Measurements from ENCODE around the gene ADCY10.

The ADCY10 gene

GRCh38 chr1:167860231-167860923 lies 53.6 kb downstream of the ADCY10 start:
- no peak overlapping the region for H3K56ac ChIP-seq (ENCODE audit: low read length)
- no peak overlapping the region for H3K23ac ChIP-seq (ENCODE audit: low read length)
- no peaks in the 10 kb centered on the region for H3K36me3 ChIP-seq (ENCODE audit: control insufficient read depth, insufficient read depth, low read length)
- no peak overlapping the region for H4K5ac ChIP-seq (ENCODE audit: low read length)
- no peaks in the 10 kb centered on the region for H3K79me1 ChIP-seq (ENCODE audit: low read length)
- no peak overlapping the region for H2AK5ac ChIP-seq (ENCODE audit: low read length)
- H4K8ac ChIP-seq (ENCODE audit: low read depth, low read length) = no peak overlapping the region
- no peak overlapping the region for H2BK120ac ChIP-seq (ENCODE audit: low read depth, low read length)
- H3K18ac ChIP-seq (ENCODE audit: low read length) = no peak overlapping the region
- DNase-seq = no peak
- H2BK15ac ChIP-seq (replicated peaks; ENCODE audit: low read depth) = no peak overlapping the region
- peaks cover 5% of the 10 kb centered on the region for H3K4me1 ChIP-seq (ENCODE audit: control insufficient read depth, low read depth, low read length)
- no peak overlapping the region for H3K4me2 ChIP-seq (ENCODE audit: low read length)
- H3K27me3 ChIP-seq (ENCODE audit: insufficient read depth, low read length, poor library complexity) = no peaks in the 10 kb centered on the region
- no peak overlapping the region for H3K9ac ChIP-seq (ENCODE audit: low read length)
- no peak overlapping the region for H2BK5ac ChIP-seq (ENCODE audit: low read length)
- no peak overlapping the region for H3K4ac ChIP-seq (ENCODE audit: low read depth, low read length)
- H3K4me3 ChIP-seq (ENCODE audit: low read length) = no peak overlapping the region
- no peak overlapping the region for H3K27ac ChIP-seq (ENCODE audit: low read depth, low read length)
- H3K79me2 ChIP-seq (ENCODE audit: control insufficient read depth, insufficient read depth, low read length) = no peaks in the 10 kb centered on the region

GRCh38 chr1:167856711-167857418 lies 57.1 kb downstream of the ADCY10 start:
- Histone ChIP-seq H3K18ac (ENCODE audit: low read length) (no peak overlapping the region), H2BK120ac (ENCODE audit: low read depth, low read length) (peak overlapping the region; percentile 90), H2AK5ac (ENCODE audit: low read length) (no peak overlapping the region), H3K4ac (ENCODE audit: low read depth, low read length) (no peak overlapping the region), H3K27ac (ENCODE audit: low read depth, low read length) (peak overlapping the region; percentile 49), H3K9ac (ENCODE audit: low read length) (no peak overlapping the region), H3K23ac (ENCODE audit: low read length) (no peak overlapping the region), H2BK15ac (replicated peaks; ENCODE audit: low read depth) (peak overlapping the region; percentile 20), H3K27me3 (ENCODE audit: insufficient read depth, low read length, poor library complexity) (no peaks in the 10 kb centered on the region), H3K56ac (ENCODE audit: low read length) (peak overlapping the region; percentile 40), H3K4me2 (ENCODE audit: low read length) (no peak overlapping the region), H2BK5ac (ENCODE audit: low read length) (no peak overlapping the region), H3K4me1 (ENCODE audit: control insufficient read depth, low read depth, low read length) (peaks cover 5% of the 10 kb centered on the region), H4K8ac (ENCODE audit: low read depth, low read length) (no peak overlapping the region), H4K5ac (ENCODE audit: low read length) (no peak overlapping the region), H3K4me3 (ENCODE audit: low read length) (no peak overlapping the region), H3K36me3 (ENCODE audit: control insufficient read depth, insufficient read depth, low read length) (no peaks in the 10 kb centered on the region), H3K79me1 (ENCODE audit: low read length) (no peaks in the 10 kb centered on the region), H3K79me2 (ENCODE audit: control insufficient read depth, insufficient read depth, low read length) (no peaks in the 10 kb centered on the region)
- no CpG with 5 or more reads among the region's 7 CpGs for WGBS (ENCODE audit: extremely low coverage, insufficient coverage, low lambda C conversion rate)
- peak; percentile 76 for DNase-seq

GRCh38 chr1:167854184-167854583 lies 59.8 kb downstream of the ADCY10 start:
- Histone ChIP-seq H3K56ac (ENCODE audit: low read length) (peak overlapping the region; percentile 6), H3K4me1 (ENCODE audit: control insufficient read depth, low read depth, low read length) (peaks cover 3% of the 10 kb centered on the region), H2BK5ac (ENCODE audit: low read length) (no peak overlapping the region), H3K27ac (ENCODE audit: low read depth, low read length) (no peak overlapping the region), H3K4ac (ENCODE audit: low read depth, low read length) (no peak overlapping the region), H4K8ac (ENCODE audit: low read depth, low read length) (no peak overlapping the region), H3K27me3 (ENCODE audit: insufficient read depth, low read length, poor library complexity) (no peaks in the 10 kb centered on the region), H2BK120ac (ENCODE audit: low read depth, low read length) (no peak overlapping the region), H3K36me3 (ENCODE audit: control insufficient read depth, insufficient read depth, low read length) (no peaks in the 10 kb centered on the region), H2BK15ac (replicated peaks; ENCODE audit: low read depth) (no peak overlapping the region), H3K4me3 (ENCODE audit: low read length) (no peak overlapping the region), H3K9ac (ENCODE audit: low read length) (no peak overlapping the region), H3K23ac (ENCODE audit: low read length) (no peak overlapping the region), H3K79me1 (ENCODE audit: low read length) (no peaks in the 10 kb centered on the region), H3K4me2 (ENCODE audit: low read length) (no peak overlapping the region), H2AK5ac (ENCODE audit: low read length) (no peak overlapping the region), H3K18ac (ENCODE audit: low read length) (peak overlapping the region; percentile 14), H3K79me2 (ENCODE audit: control insufficient read depth, insufficient read depth, low read length) (no peaks in the 10 kb centered on the region), H4K5ac (ENCODE audit: low read length) (no peak overlapping the region)
- WGBS (ENCODE audit: extremely low coverage, insufficient coverage, low lambda C conversion rate) = no CpG with 5 or more reads among the region's 5 CpGs
- DNase-seq = no peak

- Histone ChIP-seq H3K4me3 (ENCODE audit: low read length) (no peak overlapping the region), H3K56ac (ENCODE audit: low read length) (no peak overlapping the region), H2BK5ac (ENCODE audit: low read length) (no peak overlapping the region), H2AK5ac (ENCODE audit: low read length) (no peak overlapping the region), H4K8ac (ENCODE audit: low read depth, low read length) (no peak overlapping the region), H4K5ac (ENCODE audit: low read length) (no peak overlapping the region), H3K36me3 (ENCODE audit: control insufficient read depth, insufficient read depth, low read length) (no peaks in the 10 kb centered on the region), H3K27ac (ENCODE audit: low read depth, low read length) (no peak overlapping the region), H3K4ac (ENCODE audit: low read depth, low read length) (no peak overlapping the region), H3K23ac (ENCODE audit: low read length) (no peak overlapping the region), H3K79me1 (ENCODE audit: low read length) (no peaks in the 10 kb centered on the region), H2BK15ac (replicated peaks; ENCODE audit: low read depth) (no peak overlapping the region), H3K4me1 (ENCODE audit: control insufficient read depth, low read depth, low read length) (no peaks in the 10 kb centered on the region), H3K18ac (ENCODE audit: low read length) (no peak overlapping the region), H3K4me2 (ENCODE audit: low read length) (no peak overlapping the region), H2BK120ac (ENCODE audit: low read depth, low read length) (no peak overlapping the region), H3K9ac (ENCODE audit: low read length) (no peak overlapping the region), H3K27me3 (ENCODE audit: insufficient read depth, low read length, poor library complexity) (no peaks in the 10 kb centered on the region), H3K79me2 (ENCODE audit: control insufficient read depth, insufficient read depth, low read length) (no peaks in the 10 kb centered on the region)
- no CpG with 5 or more reads among the region's 7 CpGs for WGBS (ENCODE audit: extremely low coverage, insufficient coverage, low lambda C conversion rate)
- DNase-seq = no peak
These were observed 64.3 kb downstream of the ADCY10 start for GRCh38 chr1:167849666-167850065.

GRCh38 chr1:167842872-167843271 lies 71.1 kb downstream of the ADCY10 start:
- WGBS (ENCODE audit: extremely low coverage, insufficient coverage, low lambda C conversion rate) = no CpG with 5 or more reads among the region's 5 CpGs
- Histone ChIP-seq H3K4me3 (ENCODE audit: low read length) (no peak overlapping the region), H3K27me3 (ENCODE audit: insufficient read depth, low read length, poor library complexity) (no peaks in the 10 kb centered on the region), H3K4me2 (ENCODE audit: low read length) (no peak overlapping the region), H3K56ac (ENCODE audit: low read length) (no peak overlapping the region), H3K23ac (ENCODE audit: low read length) (no peak overlapping the region), H3K4me1 (ENCODE audit: control insufficient read depth, low read depth, low read length) (no peaks in the 10 kb centered on the region), H3K79me1 (ENCODE audit: low read length) (no peaks in the 10 kb centered on the region), H4K5ac (ENCODE audit: low read length) (no peak overlapping the region), H3K9ac (ENCODE audit: low read length) (no peak overlapping the region), H2BK120ac (ENCODE audit: low read depth, low read length) (no peak overlapping the region), H3K4ac (ENCODE audit: low read depth, low read length) (no peak overlapping the region), H3K36me3 (ENCODE audit: control insufficient read depth, insufficient read depth, low read length) (no peaks in the 10 kb centered on the region), H3K18ac (ENCODE audit: low read length) (no peak overlapping the region), H4K8ac (ENCODE audit: low read depth, low read length) (no peak overlapping the region), H3K79me2 (ENCODE audit: control insufficient read depth, insufficient read depth, low read length) (no peaks in the 10 kb centered on the region), H2AK5ac (ENCODE audit: low read length) (no peak overlapping the region), H2BK15ac (replicated peaks; ENCODE audit: low read depth) (no peak overlapping the region), H2BK5ac (ENCODE audit: low read length) (no peak overlapping the region), H3K27ac (ENCODE audit: low read depth, low read length) (no peak overlapping the region)
- DNase-seq = no peak
